HFFc6 (cell line): ENCODE data around the gene AKAP13. TPM values are rescaled to one million over a fixed set of nuclear protein-coding genes. Genes with fewer than 3 reads are reported as not detected.

Experiments
- DNase-seq: peaks from one replicate; pipeline ENCODE4 v3.0.0-alpha.2; 2018
- H3K27ac Mint-ChIP-seq: 2 replicates; pipeline ENCODE4 v1.8.0; 2020; ENCODE audit warnings: mild to moderate bottlenecking, mixed read lengths
- H3K27me3 Mint-ChIP-seq: 2 replicates; pipeline ENCODE4 v1.8.0; 2021; ENCODE audit warnings: mild to moderate bottlenecking, moderate library complexity, mixed read lengths; ENCODE audit not compliant: insufficient read depth
- H3K36me3 Mint-ChIP-seq: 2 replicates; pipeline ENCODE4 v1.8.0; 2021; ENCODE audit warnings: low read depth, mixed read lengths
- H3K4me1 Mint-ChIP-seq: 2 replicates; pipeline ENCODE4 v1.8.0; 2020; ENCODE audit warnings: low read depth, mixed read lengths
- H3K4me3 Mint-ChIP-seq: 2 replicates; pipeline ENCODE4 v1.8.0; 2020; ENCODE audit warnings: mild to moderate bottlenecking, moderate library complexity, mixed read lengths
- H3K9me3 Mint-ChIP-seq: 2 replicates; pipeline ENCODE4 v1.8.0; 2020; ENCODE audit warnings: mild to moderate bottlenecking, mixed read lengths
- CTCF ChIP-seq: fragments of 200-600 bp; sonication (generic); IDR thresholded peaks from 2 replicates; pipeline ENCODE4 v1.5.0; 2021; ENCODE audit warnings: antibody characterized with exemption, mild to moderate bottlenecking
- total RNA-seq, 6 experiments: library from RNA; stranded (reverse); fragmentation: NEBNext Ultra II Directional; extraction: Animal tissue kit (Norgen Biotek cat#: 25700); gene quantifications; 2 replicates in 1 of 6; 3 replicates in 5 of 6; pipeline ENCODE4 v1.2.3, GENCODE V29; 2021

Gene AKAP13
- total RNA-seq, 6 experiments from 2014 or later = 29.0 to 51.3 (median 35.6) TPM

- H3K27ac Mint-ChIP-seq = no peak overlapping the region
- peaks cover 43% of the 10 kb centered on the region for H3K4me1 Mint-ChIP-seq
Measured at GRCh38 chr15:85470563-85471271, 90.3 kb downstream of the AKAP13 start.

GRCh38 chr15:85472349-85472748 is 91.9 kb downstream of the AKAP13 start:
- H3K4me1 Mint-ChIP-seq = peaks cover 59% of the 10 kb centered on the region
- no peak for DNase-seq
- H3K27ac Mint-ChIP-seq = no peak overlapping the region
- no peaks in the 10 kb centered on the region for H3K9me3 Mint-ChIP-seq
- no peaks in the 10 kb centered on the region; the same call in 1 of the 2 replicates for H3K27me3 Mint-ChIP-seq
- no peaks in the 10 kb centered on the region for H3K36me3 Mint-ChIP-seq
- no peak overlapping the region for H3K4me3 Mint-ChIP-seq
- no peak for TF ChIP-seq CTCF

More at GRCh38 chr15:85470563-85471271, 90.3 kb downstream of the AKAP13 start:
- H3K4me3 Mint-ChIP-seq = no peak overlapping the region
- TF ChIP-seq CTCF = no peak
- H3K27me3 Mint-ChIP-seq = no peaks in the 10 kb centered on the region; the same call in 1 of the 2 replicates
- no peaks in the 10 kb centered on the region for H3K36me3 Mint-ChIP-seq
- no peaks in the 10 kb centered on the region for H3K9me3 Mint-ChIP-seq
- DNase-seq = no peak

GRCh38 chr15:85473455-85473854 is 93.1 kb downstream of the AKAP13 start:
- peak; percentile 29 for DNase-seq
- Mint-ChIP-seq H3K9me3 (no peaks in the 10 kb centered on the region), H3K36me3 (no peaks in the 10 kb centered on the region), H3K4me3 (peak overlapping the region; percentile 17), H3K27me3 (no peaks in the 10 kb centered on the region; the same call in 1 of the 2 replicates), H3K27ac (peak overlapping the region; percentile 71), H3K4me1 (peaks cover 70% of the 10 kb centered on the region)
- TF ChIP-seq CTCF = no peak

- H3K9me3 Mint-ChIP-seq = no peaks in the 10 kb centered on the region
- no peak overlapping the region for H3K4me3 Mint-ChIP-seq
- no peak for DNase-seq
- H3K36me3 Mint-ChIP-seq = no peaks in the 10 kb centered on the region
- TF ChIP-seq CTCF = no peak
- H3K27ac Mint-ChIP-seq = no peak overlapping the region; the same call in 1 of the 2 replicates
- peaks cover 84% of the 10 kb centered on the region for H3K4me1 Mint-ChIP-seq
- no peaks in the 10 kb centered on the region; the same call in 1 of the 2 replicates for H3K27me3 Mint-ChIP-seq
Measured at GRCh38 chr15:85474700-85475316, 94.4 kb downstream of the AKAP13 start.

GRCh38 chr15:85475317-85475701 is 94.9 kb downstream of the AKAP13 start:
- H3K36me3 Mint-ChIP-seq = no peaks in the 10 kb centered on the region
- DNase-seq = no peak
- no peaks in the 10 kb centered on the region; the same call in 1 of the 2 replicates for H3K27me3 Mint-ChIP-seq
- TF ChIP-seq CTCF = no peak
- no peak overlapping the region for H3K4me3 Mint-ChIP-seq
- H3K27ac Mint-ChIP-seq = peak overlapping the region; percentile 6; the same call in 1 of the 2 replicates
- peaks cover 88% of the 10 kb centered on the region for H3K4me1 Mint-ChIP-seq
- no peaks in the 10 kb centered on the region for H3K9me3 Mint-ChIP-seq
